Measurements from ENCODE around the gene SRCIN1.
A peak's percentile ranks its signal among the peaks of the same experiment; 100 is the strongest.

SRCIN1 gene

GRCh38 chr17:38617967-38618760, 12.4 kb upstream of the SRCIN1 start:
- intact Hi-C loops (cut with DNase I): no loop called here
- DNase-seq: no peak

- no peak for DNase-seq
- intact Hi-C loops (cut with DNase I): no loop called here
These were observed 11.5 kb upstream of the SRCIN1 start for GRCh38 chr17:38617074-38617860.

GRCh38 chr17:38616361-38616760, 10.6 kb upstream of the SRCIN1 start:
- intact Hi-C loops (cut with DNase I): no loop called here
- DNase-seq: no peak

GRCh38 chr17:38613981-38614779, 8.4 kb upstream of the SRCIN1 start:
- intact Hi-C loops (cut with DNase I): no loop called here
- DNase-seq: no peak

GRCh38 chr17:38613525-38613980, 7.8 kb upstream of the SRCIN1 start:
- intact Hi-C loops (cut with DNase I): no loop called here
- no peak for DNase-seq

DNA sequence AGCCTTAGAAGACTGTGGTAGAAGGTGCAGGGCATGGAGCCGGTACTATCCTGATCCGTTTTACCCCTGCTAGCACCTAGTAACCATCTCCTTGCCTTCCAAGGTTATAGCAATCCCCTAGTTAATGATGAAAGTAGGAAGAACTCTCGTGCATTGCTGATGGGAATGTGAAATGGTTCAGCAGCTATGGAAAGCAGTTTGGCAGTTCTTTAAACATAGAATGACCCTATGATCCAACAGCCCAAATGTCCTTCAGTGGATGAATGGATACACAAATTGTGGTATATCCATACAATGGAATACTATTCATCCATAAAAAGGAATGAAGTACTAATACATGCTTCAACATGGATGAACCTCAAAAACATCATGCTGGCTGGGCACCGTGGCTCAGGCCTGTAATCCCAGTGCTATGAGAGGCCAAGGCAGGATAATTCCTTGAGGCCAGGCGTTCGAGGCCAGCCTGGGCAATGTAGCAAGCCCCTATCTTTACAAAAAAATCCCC, 6.2 kb upstream of the SRCIN1 start:
- intact Hi-C loops (cut with DNase I): no loop called here

GRCh38 chr17:38611070-38611786, 5.5 kb upstream of the SRCIN1 start:
- DNase-seq: no peak
- intact Hi-C loops (cut with DNase I): no loop called here

More for the DNA sequence above, 6.2 kb upstream of the SRCIN1 start:
- DNase-seq: no peak

GRCh38 chr17:38609280-38610031, 3.7 kb upstream of the SRCIN1 start:
- intact Hi-C loops (cut with DNase I): loop anchor here (5.0 kb wide), 1 partner anchor 48 kb away; no protein-coding TSS in a partner anchor
- DNase-seq: no peak

DNA sequence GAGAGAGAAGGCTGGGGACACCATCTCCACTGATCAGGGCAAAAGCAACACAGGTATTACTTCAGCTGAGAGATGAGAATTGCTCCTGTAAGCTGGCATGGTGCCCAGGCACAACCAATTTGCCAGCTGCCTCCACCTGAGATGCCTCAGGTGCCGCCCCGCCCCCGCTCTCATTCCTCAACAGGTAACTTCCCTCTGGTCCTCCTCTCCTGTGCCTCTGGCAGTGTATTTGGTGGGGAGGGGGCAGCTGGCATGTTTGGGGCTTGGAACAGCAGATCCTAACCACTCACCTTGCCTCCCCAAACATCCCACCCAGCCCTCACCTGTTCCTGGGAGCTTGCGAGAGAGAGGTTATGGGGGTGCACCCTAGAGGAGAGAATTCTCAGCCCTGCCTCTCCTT, 2.9 kb upstream of the SRCIN1 start:
- intact Hi-C loops (cut with DNase I): loop anchor here (5.0 kb wide), 1 partner anchor 49 kb away; no protein-coding TSS in a partner anchor
- no peak for DNase-seq

DNA sequence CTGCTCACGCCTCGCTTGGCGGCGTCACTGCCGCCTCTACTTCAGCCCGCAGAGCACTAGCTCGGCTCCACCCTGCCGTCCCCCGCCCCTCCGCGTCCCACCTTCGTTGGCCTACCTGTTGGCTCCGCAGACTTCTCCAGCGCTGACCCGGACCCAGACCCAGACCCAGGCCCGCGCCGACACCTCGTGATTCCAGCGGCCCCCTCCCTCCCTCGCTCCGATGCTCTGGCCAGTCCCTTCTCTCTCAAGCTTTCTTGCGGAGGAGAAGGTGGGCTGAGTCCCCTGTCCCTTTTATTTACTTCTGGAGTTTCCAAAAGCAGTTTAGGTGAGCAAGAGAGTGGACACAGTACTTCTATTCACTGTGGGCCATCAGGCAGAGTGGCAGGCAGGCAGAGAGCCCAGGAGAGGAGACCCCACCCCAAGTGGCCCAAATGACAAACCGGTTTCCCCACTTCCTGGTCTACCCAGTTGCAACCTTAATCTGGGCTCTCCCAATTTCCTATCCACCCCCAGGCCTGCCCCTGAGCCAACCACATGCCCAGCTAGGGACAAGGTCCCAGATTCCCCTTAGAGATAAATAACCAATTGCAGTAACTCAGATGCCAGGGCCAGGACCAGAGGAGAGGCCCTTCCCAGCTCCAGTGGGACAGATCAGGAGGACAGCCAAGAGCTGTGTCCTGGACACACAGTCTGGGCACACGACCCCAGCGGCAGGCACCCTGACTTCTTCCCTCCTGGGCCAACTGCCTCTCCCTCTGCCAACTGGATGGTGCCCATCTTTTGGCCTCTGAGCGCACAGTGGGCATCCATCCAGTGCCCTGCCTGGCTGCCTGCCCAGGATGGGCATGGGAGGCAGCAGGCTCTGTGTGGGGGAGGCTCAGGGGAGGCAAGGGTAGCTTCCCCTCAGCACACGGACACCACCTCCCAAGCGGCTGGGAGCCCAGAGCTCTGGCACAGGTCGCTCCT, 1.2 kb upstream of the SRCIN1 start:
- intact Hi-C loops (cut with DNase I): loop anchor here (5.0 kb wide), 1 partner anchor 50 kb away; no protein-coding TSS in a partner anchor
- peak; percentile 47 to 95 (median 87) for DNase-seq

DNA sequence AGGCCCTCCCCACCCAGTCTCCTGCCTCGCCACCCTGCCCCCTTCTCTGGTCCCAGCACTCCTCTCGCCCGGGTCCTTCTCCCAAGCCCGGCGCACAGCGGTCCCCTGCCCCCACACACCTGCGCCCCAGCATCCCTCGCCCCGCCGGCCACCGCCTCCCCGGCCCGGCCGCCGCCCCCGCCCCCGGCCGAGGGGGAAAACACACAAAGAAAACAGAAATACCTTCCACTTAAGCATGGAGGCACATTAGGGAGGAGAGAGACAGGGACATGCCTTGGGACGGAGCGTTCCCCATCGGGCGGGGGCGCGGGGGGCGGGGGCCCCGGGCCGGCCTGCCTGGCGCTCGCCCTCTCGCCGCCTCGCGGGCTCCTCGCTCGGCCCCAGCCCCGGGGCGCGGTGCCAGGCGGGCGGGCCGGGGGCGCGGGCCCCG, 326 bp downstream of the SRCIN1 start:
- intact Hi-C loops (cut with DNase I): loop anchor here (5.0 kb wide), 1 partner anchor 52 kb away; no protein-coding TSS in a partner anchor
- DNase-seq: peak in 4 of 42 donors; percentile 41 to 52 (median 47)

DNA sequence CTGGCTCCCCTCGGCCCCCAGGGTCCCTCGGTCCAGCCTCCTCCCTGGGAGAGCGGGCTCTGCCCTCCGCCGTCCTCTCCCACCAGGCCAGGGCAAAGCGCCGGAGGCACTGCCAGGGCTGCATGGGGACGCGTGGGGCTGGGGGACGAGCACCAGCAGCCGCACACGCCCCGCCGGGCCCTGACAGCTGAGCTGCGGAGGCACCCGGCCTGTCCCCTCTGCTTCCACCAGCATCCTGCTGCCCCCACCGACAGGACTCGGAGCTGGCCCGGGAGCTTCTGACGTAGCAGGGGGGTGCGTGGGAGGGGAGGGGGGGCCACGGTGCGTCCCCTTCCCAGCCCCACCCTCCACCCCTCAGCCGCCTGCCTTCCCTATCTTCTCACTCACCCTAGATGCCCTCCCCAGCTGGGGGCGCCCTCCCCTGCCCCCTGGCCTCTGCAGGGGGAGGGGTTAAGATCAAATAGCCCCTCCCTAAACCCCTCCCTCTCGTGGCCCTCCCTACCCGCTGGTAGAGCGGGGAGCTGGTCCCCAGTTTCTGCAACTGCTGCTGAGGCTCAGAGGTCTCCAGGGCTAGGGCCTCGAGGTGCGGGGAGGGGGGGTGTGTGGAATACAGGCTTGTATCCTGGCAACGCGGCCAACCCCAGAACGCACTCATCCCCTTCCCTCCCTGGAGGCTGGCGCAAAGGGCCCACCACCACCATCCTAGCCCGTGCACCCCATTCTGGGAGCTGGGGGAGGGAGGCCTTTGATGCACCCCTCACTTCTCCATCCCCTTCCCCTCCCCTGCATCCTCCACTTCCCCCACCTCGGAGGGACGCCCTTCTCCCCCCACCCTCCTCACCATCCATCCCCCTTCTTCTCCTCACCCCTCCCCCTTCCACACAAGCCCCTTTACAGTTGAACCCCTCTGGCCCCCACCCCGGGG, 1.0 kb downstream of the SRCIN1 start:
- DNase-seq: peak in 41 of 42 donors; percentile 43 to 86 (median 68)
- intact Hi-C loops (cut with DNase I): loop anchor here (5.0 kb wide), 1 partner anchor 53 kb away; no protein-coding TSS in a partner anchor

GRCh38 chr17:38603786-38604478, 1.8 kb downstream of the SRCIN1 start:
- intact Hi-C loops (cut with DNase I): no loop called here
- no peak for DNase-seq

- DNase-seq: peak in 41 of 42 donors; percentile 41 to 88 (median 73)
- intact Hi-C loops (cut with DNase I): no loop called here
These were observed 2.6 kb downstream of the SRCIN1 start for GRCh38 chr17:38602956-38603785.
